Vagina (tissue), 2 donors: Measurements from ENCODE around the gene PAX8. TPM values are rescaled to one million over a fixed set of nuclear protein-coding genes. Genes with fewer than 3 reads are reported as not detected.

Source experiments
- DNase-seq, 2 donors: peaks; one replicate each; pipeline ENCODE4 v3.0.0-alpha.2; 2017; ENCODE audit errors: extremely low spot score in 2 of 2
- H3K27ac ChIP-seq: fragments of 200-600 bp; sonication (generic); one replicate; pipeline ENCODE4 v1.5.1; 2019
- H3K27me3 ChIP-seq: fragments of 200-600 bp; sonication (generic); one replicate; pipeline ENCODE4 v1.5.1; 2019
- H3K36me3 ChIP-seq, 2 donors: fragments of 200-600 bp; sonication (generic); one replicate each; pipeline ENCODE4 v1.5.1; 2017 to 2019
- H3K4me1 ChIP-seq: fragments of 200-600 bp; sonication (generic); one replicate; pipeline ENCODE4 v1.5.1; 2019
- H3K4me3 ChIP-seq, 2 donors: fragments of 200-600 bp; sonication (generic); 1 replicate in 1 of 2; 2 replicates in 1 of 2; pipeline ENCODE4 v1.5.1; 2016 to 2019
- H3K9me3 ChIP-seq: fragments of 200-600 bp; sonication (generic); one replicate; pipeline ENCODE4 v1.5.1; 2019
- CTCF ChIP-seq, 3 experiments: fragments of 450-650 bp in 2 of 3; fragments of 200-600 bp in 1 of 3; sonication (generic) in 1 of 3; IDR thresholded peaks; one replicate each; pipeline ENCODE4 v1.5.1; 2017 to 2019; ENCODE audit warnings: antibody characterized with exemption in 3 of 3, mild to moderate bottlenecking in 2 of 3, moderate library complexity in 2 of 3
- POLR2A ChIP-seq, 2 donors: fragments of 450-650 bp; IDR thresholded peaks; one replicate each; pipeline ENCODE4 v1.6.1; 2017; ENCODE audit warnings: antibody characterized with exemption in 2 of 2, mild to moderate bottlenecking in 2 of 2, moderate library complexity in 2 of 2
- POLR2AphosphoS5 ChIP-seq, 2 donors: sonication (generic); formaldehyde crosslinking; IDR thresholded peaks; one replicate each; pipeline ENCODE4 v1.9.0; 2017; ENCODE audit warnings: antibody characterized with exemption in 2 of 2, mild to moderate bottlenecking in 2 of 2, low read depth in 1 of 2; ENCODE audit not compliant: insufficient read depth in 1 of 2
- intact Hi-C: fragments of 100-400 bp; cut with DNase I; formaldehyde crosslinking; loops from one replicate; pipeline ENCODE4 v1.15.1; 2023
- total RNA-seq: library from RNA; depleted of rRNA; stranded (reverse); fragments of >200 nt; gene quantifications from one replicate; pipeline ENCODE4 v1.2.3, GENCODE V29; 2016

The PAX8 gene
- total RNA-seq, 1 donor from 2014 or later, result 1.7 TPM

DNA sequence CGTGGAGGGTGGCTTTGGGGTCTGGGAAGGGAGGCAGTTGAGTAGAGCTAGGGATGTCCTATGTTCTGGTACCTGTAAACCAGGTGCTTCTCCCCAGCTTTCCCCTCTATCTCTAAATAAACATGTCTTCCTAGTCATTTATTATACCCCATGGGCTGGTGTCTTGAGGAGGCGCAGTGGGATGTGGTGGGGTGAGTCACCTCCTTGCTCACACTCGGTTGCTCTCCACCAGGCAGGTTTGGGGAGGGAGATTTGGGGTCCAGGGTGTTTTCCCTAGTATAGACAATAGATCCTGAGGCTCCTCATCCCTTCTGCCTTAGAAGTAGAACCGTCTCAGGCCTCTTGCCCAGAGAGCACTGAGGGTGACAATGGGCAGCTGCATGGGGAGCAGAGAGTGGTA is 99.8 kb downstream of the PAX8 start:
- TF ChIP-seq POLR2A (IDR thresholded peaks at IDR 0.05) (no peak), CTCF (IDR thresholded peaks at IDR 0.05) (no peak), POLR2AphosphoS5 (IDR thresholded peaks at IDR 0.05; ENCODE audit: insufficient read depth in 1 of 2, low read depth in 1 of 2) (no peak)
- no peak for DNase-seq

GRCh38 chr2:113178069-113178746 is 100.5 kb downstream of the PAX8 start:
- no peak for TF ChIP-seq POLR2A (IDR thresholded peaks at IDR 0.05)
- no peak for TF ChIP-seq CTCF (IDR thresholded peaks at IDR 0.05)
- no peak for TF ChIP-seq POLR2AphosphoS5 (IDR thresholded peaks at IDR 0.05; ENCODE audit: insufficient read depth in 1 of 2, low read depth in 1 of 2)
- intact Hi-C loops, result no loop called here
- Histone ChIP-seq H3K27ac (no peak overlapping the region), H3K9me3 (no peaks in the 10 kb centered on the region), H3K4me1 (no peaks in the 10 kb centered on the region), H3K36me3 (no peaks in the 10 kb centered on the region), H3K27me3 (no peaks in the 10 kb centered on the region), H3K4me3 (no peak overlapping the region)
- no peak for DNase-seq

More for the DNA sequence above, 99.8 kb downstream of the PAX8 start:
- no peak overlapping the region for H3K4me3 ChIP-seq
- no peaks in the 10 kb centered on the region for H3K9me3 ChIP-seq
- no peaks in the 10 kb centered on the region for H3K36me3 ChIP-seq
- H3K27me3 ChIP-seq, result no peaks in the 10 kb centered on the region
- H3K4me1 ChIP-seq, result no peaks in the 10 kb centered on the region
- H3K27ac ChIP-seq, result no peak overlapping the region
- intact Hi-C loops, result no loop called here

GRCh38 chr2:113176696-113177355 is 101.9 kb downstream of the PAX8 start:
- no peak overlapping the region for H3K27ac ChIP-seq
- no peak overlapping the region for H3K4me3 ChIP-seq
- H3K4me1 ChIP-seq, result no peaks in the 10 kb centered on the region
- H3K36me3 ChIP-seq, result no peaks in the 10 kb centered on the region
- no peaks in the 10 kb centered on the region for H3K27me3 ChIP-seq
- no peak for TF ChIP-seq POLR2A (IDR thresholded peaks at IDR 0.05)
- TF ChIP-seq POLR2AphosphoS5 (IDR thresholded peaks at IDR 0.05; ENCODE audit: insufficient read depth in 1 of 2, low read depth in 1 of 2), result no peak
- TF ChIP-seq CTCF (IDR thresholded peaks at IDR 0.05), result no peak
- intact Hi-C loops, result no loop called here
- no peak for DNase-seq
- H3K9me3 ChIP-seq, result no peaks in the 10 kb centered on the region

DNA sequence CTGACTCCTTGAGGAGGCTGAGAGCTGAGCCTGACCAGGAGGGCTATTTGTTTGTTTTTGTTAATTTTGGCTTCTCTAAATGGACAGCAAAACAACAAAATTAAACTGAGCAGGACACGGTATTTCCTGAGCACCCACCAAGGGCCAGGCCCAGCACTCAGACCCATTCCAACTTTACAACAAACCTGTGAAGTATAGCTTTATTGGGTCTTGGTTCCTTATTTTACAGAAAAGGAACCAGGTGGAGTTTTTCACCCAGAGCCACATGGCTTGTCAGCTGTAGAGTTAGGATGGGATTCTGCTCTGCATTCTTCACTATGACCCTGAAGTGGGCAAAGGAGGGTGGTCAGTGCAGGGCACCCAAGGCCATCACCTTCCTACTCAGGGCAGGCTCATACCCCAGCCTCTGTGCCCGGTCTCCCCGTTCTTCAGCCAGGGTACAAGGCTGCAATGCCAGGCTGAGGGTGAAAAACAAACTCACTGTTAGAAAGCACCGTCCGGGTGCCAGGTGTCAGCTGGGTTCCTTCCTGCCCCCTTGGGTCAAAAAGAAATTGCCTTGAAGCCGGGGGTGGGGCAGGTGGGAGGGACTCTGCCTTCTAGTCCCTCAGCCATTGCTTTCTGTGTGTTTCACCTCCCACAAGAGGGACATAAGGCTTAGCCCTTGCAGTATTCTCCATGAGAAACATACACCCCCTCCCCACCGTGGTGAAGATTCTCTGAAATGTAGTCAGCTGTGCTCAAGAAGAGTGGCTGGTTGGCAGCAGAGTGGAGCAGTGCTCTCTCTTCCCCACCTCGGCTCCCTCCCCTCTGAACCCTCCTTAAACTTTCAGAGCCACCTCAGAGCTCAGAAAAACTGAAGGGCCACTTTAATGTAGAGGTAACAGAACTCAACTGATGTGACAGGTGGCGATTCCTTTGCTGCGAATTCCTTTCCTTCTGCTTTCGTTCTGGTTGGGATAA is 102.7 kb downstream of the PAX8 start:
- intact Hi-C loops, result no loop called here
- no peak for TF ChIP-seq POLR2AphosphoS5 (IDR thresholded peaks at IDR 0.05; ENCODE audit: insufficient read depth in 1 of 2, low read depth in 1 of 2)
- TF ChIP-seq POLR2A (IDR thresholded peaks at IDR 0.05), result no peak
- no peak for TF ChIP-seq CTCF (IDR thresholded peaks at IDR 0.05)
- no peaks in the 10 kb centered on the region for H3K9me3 ChIP-seq
- H3K36me3 ChIP-seq, result no peaks in the 10 kb centered on the region
- DNase-seq, result no peak
- H3K27ac ChIP-seq, result no peak overlapping the region
- no peaks in the 10 kb centered on the region for H3K4me1 ChIP-seq
- no peaks in the 10 kb centered on the region for H3K27me3 ChIP-seq
- H3K4me3 ChIP-seq, result no peak overlapping the region
